HG03095 (cell line): ENCODE measurements around the gene DCAF8.

ENCODE experiments used
- ATAC-seq: cut with Tn5 transposase; IDR thresholded peaks from one replicate; pipeline ENCODE4 v1.9.1; 2021; ENCODE audit warnings: moderate library complexity; ENCODE audit not compliant: unreplicated experiment

Gene DCAF8

GRCh38 chr1:160227561-160227960 lies 34.8 kb downstream of the DCAF8 start:
- ATAC-seq = no peak

DNA sequence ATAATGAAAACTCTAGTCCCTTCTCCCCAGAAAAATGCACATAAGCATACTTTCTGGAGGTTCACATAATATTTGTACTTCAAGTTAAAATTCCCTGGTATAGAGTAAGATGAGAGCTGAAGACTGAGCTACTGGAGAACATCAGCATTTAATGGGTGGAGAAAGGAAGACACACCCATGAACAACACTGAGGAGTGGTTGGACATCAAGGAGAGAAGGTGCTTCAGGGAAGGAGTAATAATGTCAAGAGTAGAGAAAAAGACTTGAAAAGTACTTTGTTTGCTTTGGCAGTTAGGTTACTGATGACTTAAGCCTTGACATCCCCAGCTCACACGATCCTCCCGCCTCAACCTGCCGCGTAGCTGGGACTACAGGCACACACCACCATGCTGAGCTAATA lies 35.3 kb downstream of the DCAF8 start:
- ATAC-seq = no peak

DNA sequence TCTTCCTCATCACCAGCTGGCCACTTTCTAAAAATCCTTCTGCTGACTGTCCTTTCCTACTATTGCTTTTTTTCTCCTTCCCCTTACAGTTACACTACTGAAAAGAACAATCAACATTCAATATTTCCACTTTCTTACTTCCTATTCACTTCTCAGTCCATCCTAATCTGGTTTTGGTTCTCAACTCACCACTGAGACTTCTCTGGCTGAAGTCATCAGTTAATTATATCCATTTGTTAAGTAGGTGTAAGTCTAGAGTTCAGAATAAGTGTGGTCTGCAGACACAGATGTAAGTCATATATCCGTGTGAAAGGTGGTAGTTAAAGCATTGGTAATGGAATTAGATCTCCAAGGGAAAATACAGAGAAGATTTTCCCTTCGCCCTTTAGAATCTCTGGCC lies 35.7 kb downstream of the DCAF8 start:
- ATAC-seq = no peak

GRCh38 chr1:160225345-160225744 lies 37.0 kb downstream of the DCAF8 start:
- no peak for ATAC-seq

DNA sequence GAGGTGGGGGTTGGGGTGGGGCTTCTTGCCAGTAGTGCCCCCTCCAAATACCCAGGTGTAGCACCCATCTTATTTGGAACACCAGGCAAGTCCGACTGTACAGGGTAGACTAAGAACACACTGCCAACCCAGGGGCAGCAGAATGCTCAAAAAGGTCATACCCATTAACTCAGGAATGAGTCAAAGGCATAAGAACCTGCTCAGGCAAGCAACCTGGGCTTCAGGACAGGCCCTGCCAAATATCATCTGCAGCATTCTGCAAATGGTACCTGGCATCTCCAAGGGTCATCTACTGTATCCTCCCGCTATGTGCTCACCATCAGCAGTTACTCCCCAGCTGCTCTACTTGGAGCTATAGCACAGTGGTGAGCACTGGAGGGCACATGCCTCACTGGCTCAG lies 37.7 kb downstream of the DCAF8 start:
- no peak for ATAC-seq

DNA sequence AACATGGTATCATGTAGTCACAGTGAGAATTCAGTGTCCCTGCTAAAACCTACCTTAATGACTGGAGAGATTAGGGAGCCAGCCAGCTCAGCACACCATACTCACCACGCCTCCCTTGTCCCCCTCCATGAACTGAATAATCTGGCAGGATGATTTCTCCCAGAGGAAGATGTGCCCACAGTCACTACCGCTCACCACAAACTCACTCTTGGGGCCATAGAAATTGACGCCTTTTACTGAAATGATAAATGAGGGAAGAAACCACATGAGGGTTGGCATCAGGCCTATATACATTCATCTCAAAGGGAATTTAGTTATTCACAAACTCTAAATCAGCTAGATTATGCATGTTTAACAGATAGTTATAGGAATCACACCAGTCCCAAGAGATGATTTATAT lies 39.8 kb downstream of the DCAF8 start:
- no peak for ATAC-seq

GRCh38 chr1:160221089-160221488 lies 41.3 kb downstream of the DCAF8 start:
- no peak for ATAC-seq

DNA sequence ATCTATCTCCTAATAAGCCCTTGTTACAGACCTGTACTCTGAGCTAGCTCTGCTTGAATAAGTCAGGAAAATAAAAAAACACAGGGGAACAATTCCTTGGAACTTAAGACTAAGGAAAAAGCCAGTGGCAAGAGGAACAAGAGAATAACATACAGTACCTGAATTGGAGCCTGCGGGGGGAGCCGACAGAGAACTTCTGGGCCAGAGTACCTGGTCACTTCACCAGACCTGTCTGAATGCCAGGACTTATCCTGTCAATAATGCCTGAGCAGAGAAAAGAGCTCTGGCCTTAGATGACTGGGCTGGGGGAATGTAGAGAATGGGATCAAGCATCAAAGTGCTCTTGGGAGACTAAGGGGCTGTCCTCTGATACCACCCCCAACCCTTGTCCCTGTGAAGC lies 42.0 kb downstream of the DCAF8 start:
- ATAC-seq = no peak

GRCh38 chr1:160219062-160219929 lies 43.1 kb downstream of the DCAF8 start:
- no peak for ATAC-seq

DNA sequence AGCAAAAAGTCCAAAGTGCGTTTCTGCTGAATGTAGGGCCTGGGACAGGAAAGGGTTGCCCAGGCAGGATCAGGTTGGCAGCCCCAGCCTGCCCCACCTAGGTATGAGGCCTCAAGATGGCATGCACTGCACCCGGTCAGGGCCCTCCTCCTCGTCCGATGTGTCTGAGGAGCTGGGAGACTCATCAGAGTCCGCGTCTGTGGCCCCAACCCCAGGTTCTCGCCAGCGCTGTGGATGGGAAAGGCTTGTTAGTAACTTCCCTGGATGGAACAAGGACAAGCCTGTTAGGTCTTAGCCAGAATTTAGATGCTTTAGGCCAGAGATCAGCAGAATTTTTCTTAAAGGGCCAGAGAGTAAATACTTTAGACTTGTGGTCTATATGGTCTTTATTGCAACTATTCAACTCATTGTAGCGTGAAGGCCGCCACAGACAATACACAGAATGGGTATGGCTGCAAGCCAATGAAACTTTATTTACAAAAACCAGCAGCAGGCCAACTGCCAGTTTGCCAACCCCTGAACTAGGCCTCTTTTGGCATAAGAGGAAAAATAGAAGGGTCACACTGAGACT lies 44.8 kb downstream of the DCAF8 start:
- ATAC-seq = no peak

DNA sequence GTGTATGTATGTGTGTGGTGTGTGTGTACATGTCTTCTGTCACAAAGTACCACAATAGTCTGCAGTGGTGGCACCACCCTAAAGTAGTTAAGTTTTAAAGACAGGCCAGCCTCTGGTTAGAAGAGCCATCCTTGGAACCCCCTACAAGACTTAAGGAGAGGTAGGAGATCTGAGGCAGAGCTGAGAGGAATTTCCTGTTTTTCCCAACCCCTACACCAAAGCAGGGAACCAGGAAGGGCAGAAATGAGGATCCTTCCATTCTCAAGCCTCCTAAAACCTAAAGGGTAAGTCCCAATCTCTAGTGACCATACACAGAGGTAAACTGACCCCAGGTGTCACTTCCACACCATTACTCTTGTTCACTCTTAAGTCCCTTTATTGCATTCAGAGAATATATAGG lies 46.0 kb downstream of the DCAF8 start:
- no peak for ATAC-seq

- ATAC-seq = no peak
These were observed 47.7 kb downstream of the DCAF8 start for GRCh38 chr1:160214481-160215140.

DNA sequence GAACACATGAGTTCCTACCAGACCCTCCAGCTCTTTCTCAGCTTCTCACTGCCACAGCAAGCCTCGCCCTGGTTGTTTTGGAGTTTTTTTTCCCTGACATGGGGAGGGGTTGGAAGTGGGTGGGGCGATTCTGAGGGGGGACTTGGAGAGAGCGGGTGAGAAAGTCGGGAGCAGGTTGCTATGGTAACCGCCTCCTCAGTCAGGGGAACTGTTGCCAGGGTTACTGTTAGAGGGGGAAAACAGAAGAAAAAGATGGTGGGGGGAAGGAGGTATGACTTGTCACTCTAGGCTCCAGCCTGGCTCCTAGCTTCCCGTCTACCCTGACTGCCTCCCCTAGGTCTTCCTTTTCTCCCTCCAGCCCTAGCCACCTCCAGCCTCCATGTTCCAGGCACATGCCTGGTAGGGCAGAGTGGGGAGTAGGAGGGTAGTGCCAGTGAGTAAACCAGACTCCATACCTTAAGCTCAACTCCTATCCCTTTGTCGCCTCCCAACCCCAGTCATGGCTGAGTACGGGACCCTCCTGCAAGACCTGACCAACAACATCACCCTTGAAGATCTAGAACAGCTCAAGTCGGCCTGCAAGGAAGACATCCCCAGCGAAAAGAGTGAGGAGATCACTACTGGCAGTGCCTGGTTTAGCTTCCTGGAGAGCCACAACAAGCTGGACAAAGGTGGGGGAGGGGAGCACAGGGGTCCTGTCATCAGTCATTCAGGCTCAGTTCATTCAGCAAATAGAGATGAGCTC lies 51.1 kb downstream of the DCAF8 start:
- ATAC-seq = no peak

DNA sequence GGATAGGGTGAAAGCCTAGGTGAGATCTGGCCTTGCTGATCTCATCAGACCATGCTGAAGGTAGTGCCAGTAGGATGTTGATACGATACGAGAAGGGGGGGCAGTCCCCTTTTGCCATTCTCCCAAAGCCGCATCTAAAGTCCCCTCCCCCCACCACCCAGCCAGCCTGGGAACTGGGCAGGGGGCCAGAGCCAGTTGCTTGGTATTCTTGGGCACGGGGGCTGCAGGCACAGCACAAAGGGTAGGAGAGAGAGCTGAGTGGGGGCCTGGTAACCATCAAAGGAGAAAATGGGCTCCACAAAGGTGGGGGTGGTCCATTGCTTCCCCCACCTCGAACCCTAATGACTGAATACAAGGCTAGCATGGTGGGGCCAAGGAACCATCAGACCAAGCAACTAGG lies 51.8 kb downstream of the DCAF8 start:
- ATAC-seq = no peak

DNA sequence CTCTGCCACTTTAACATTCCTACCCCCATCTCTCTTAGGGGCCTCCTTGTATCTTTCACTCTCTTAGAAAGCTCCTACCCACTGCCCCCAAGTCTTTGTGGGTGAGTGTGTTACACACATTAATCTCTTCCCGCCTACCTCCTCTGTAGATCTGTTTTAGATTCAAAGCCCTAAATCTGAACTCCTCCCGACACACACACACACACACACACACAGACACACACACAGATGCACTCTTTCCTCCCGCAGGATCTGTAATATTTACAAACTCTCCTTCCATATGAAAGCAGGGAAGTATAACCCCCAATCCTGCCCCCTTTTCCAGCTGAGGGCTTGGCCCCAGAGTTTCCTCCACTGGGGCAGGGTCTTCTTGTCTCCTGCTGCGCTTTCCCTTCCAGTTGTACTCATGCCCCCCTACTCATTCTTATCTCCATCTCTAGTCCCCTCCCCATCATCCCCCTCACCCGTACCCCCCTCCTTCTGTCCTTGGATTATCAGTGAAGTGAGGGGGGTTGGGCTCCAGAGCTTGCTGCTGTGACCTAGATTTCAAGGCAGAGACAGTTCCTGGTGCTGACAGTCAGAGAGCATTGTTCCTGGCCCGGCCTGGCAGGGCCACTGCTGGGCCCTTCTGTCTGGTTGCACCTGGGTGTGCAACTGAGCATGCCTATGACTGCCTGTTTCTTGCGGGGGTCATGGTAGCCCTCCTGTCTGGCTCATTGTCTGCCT lies 52.9 kb downstream of the DCAF8 start:
- ATAC-seq = no peak

- ATAC-seq = no peak
These were observed 53.6 kb downstream of the DCAF8 start for GRCh38 chr1:160208557-160209320.

DNA sequence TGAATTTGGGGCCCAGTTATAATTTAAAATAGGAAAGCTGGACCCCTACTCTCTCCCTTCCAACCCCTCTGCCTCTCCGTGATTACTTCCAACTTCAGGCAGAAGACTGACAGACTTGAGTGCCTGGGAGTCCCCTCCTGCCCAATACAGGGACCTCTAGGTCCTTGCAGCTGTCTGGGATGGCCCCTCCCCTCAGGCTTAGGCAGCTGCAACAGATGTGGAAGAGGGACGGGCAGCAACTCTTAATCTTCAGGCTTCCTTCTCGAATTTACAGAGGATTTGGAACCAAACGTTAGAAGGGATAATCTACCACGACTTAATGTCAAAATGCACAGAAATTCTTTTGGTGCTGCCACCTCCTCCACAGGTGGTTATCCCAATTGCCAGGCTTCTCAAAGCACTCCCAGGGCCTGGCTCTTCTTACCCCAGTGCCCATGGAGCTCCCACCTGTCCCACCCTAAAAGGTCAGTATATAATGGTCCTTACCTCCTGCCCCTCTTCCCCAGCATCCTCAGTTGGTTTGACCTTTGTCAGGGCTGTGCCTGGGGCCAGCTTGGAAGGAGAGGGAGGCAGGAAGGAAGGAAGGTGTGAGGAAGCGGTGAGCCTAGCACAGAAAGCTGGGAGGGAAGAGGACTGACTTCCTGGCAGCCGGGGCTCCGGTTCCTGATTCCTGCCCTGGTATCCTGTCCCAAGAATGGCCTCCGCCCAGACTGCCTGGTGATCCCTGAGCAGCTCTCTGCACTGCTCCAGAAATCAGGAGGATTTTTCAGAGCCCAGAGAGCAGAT lies 54.4 kb downstream of the DCAF8 start:
- no peak for ATAC-seq

DNA sequence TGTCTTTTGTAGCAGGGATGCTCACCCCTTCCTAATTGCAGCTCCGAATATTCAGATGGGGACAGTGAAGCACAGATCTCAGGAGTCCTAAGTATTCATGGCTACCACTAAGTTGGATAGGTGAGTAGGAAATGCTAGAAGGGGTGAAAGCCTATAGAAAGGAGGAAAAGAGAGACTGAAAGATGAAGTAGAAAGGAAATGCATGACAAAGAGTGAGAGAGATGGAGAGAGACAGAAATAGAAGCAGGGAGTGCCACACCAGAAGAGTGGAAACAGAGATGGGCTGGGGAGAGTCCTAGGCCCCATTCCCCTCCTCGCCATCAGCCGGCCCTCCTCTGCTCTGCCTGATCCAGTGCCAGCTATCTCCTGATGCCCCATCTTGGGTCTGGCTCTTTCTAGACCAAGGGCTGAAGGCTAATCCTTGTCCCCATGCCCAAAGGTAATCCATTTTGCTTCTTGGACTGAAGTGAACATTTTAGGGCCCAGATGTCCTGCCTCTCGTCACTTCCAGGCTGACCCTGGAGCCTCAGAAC lies 55.2 kb downstream of the DCAF8 start:
- ATAC-seq = no peak
